Panc1 (cell line): ENCODE results near the gene FBXW11. TPM values are rescaled to one million over a fixed set of nuclear protein-coding genes. Genes with fewer than 3 reads are reported as not detected.

Source experiments
- ATAC-seq: fragments of 200-7000 bp; cut with Tn5 transposase; 2 replicates; pipeline ENCODE4 v1.9.1; 2020; ENCODE audit warnings: mild to moderate bottlenecking, moderate library complexity
- BruUV-seq: library from RNA; stranded (reverse); fragments of 400-500 nt; replicated peaks from 2 replicates; lab custom pipeline; 2021; lab: Mats Ljungman, UMichigan
- CTCF ChIA-PET: fragments of 300-600 bp; sonication (Branson Sonifier 250); formaldehyde crosslinking; loops from one replicate; lab custom pipeline; 2022; ENCODE audit warnings: antibody characterized with exemption; lab: Charles Lee
- POLR2A ChIA-PET: fragments of 300-600 bp; sonication (Branson Sonifier 250); formaldehyde crosslinking; loops from one replicate; lab custom pipeline; 2022; ENCODE audit warnings: antibody characterized with exemption; lab: Charles Lee
- DNase-seq: peaks from one replicate; pipeline ENCODE4 v3.0.0-alpha.2; 2010; ENCODE audit warnings: low read depth, low spot score
- H3K27ac ChIP-seq: 2 replicates; pipeline ENCODE4 v1.5.1; 2011; ENCODE audit warnings: mild to moderate bottlenecking, low read length, inconsistent platforms
- H3K27me3 ChIP-seq: fragments of 200-500 bp; sonication (Bioruptor generic); 2 replicates; pipeline ENCODE4 v1.6.0; 2014; ENCODE audit warnings: low read length, inconsistent platforms; ENCODE audit not compliant: control insufficient read depth, insufficient read depth
- H3K36me3 ChIP-seq: fragments of 200-500 bp; sonication (Bioruptor generic); 2 replicates; pipeline ENCODE4 v1.5.1; 2014; ENCODE audit warnings: inconsistent platforms, mild to moderate bottlenecking, low read length, moderate library complexity; ENCODE audit not compliant: control insufficient read depth, insufficient read depth
- H3K4me1 ChIP-seq: 2 replicates; pipeline ENCODE4 v1.5.1; 2011; ENCODE audit warnings: inconsistent platforms, mild to moderate bottlenecking, low read length, moderate library complexity; ENCODE audit not compliant: control insufficient read depth, insufficient read depth
- H3K4me3 ChIP-seq, 2 experiments: 2 replicates each; pipeline ENCODE4 v1.5.1; 2011 to 2012; ENCODE audit warnings: low read depth in 2 of 2, low read length in 2 of 2, mild to moderate bottlenecking in 2 of 2, inconsistent platforms in 1 of 2, moderate library complexity in 1 of 2
- H3K9me3 ChIP-seq: fragments of 200-500 bp; sonication (Bioruptor generic); 2 replicates; pipeline ENCODE4 v1.5.1; 2014; ENCODE audit warnings: low read depth, mild to moderate bottlenecking, inconsistent platforms, low read length, moderate library complexity; ENCODE audit not compliant: control insufficient read depth, insufficient read depth
- CTCF ChIP-seq: fragments of 450-650 bp; IDR thresholded peaks from 2 replicates; pipeline ENCODE4 v1.5.1; 2017; ENCODE audit warnings: mild to moderate bottlenecking
- POLR2AphosphoS5 ChIP-seq: IDR thresholded peaks from 2 replicates; pipeline ENCODE4 v1.6.1; 2012; ENCODE audit warnings: mild to moderate bottlenecking, low read depth, low read length, moderate library complexity
- REST ChIP-seq, 2 experiments: IDR thresholded peaks; 2 replicates each; pipeline ENCODE4 v1.6.1; 2011 to 2012; ENCODE audit warnings: low read depth in 2 of 2, control low read depth in 1 of 2, low read length in 1 of 2, mild to moderate bottlenecking in 1 of 2, moderate library complexity in 1 of 2; ENCODE audit not compliant: insufficient read depth in 1 of 2
- SIN3A ChIP-seq: IDR thresholded peaks from 2 replicates; pipeline ENCODE4 v1.6.1; 2012; ENCODE audit warnings: low read depth, mild to moderate bottlenecking, low read length, moderate library complexity, borderline replicate concordance; ENCODE audit not compliant: insufficient read depth
- TCF7L2 ChIP-seq: IDR thresholded peaks from 2 replicates; pipeline ENCODE4 v1.6.1; 2011; ENCODE audit warnings: mild to moderate bottlenecking, low read depth, low read length, inconsistent platforms
- in situ Hi-C: cut with HindIII; loops from 2 replicates; pipeline ENCODE4 v1.10.0; 2016; ENCODE audit warnings: low sequenced_read_pairs, low pct_unique_long_range_greater_than_20kb
- intact Hi-C: fragments of 100-400 bp; cut with micrococcal nuclease; formaldehyde crosslinking; loops from one replicate; pipeline ENCODE4 v1.10.0; 2022; ENCODE audit not compliant: unreplicated experiment
- total RNA-seq: library from RNA; stranded (reverse); gene quantifications from one replicate; pipeline ENCODE4 v1.2.1, GENCODE V29; 2021; ENCODE audit not compliant: unreplicated experiment

Gene FBXW11
- total RNA-seq, 1 experiment from 2014 or later: 111 TPM

GRCh38 chr5:172008111-172008455, 1.6 kb upstream of the FBXW11 start:
- Histone ChIP-seq H3K27ac (peak overlapping the region; percentile 99), H3K9me3 (no peaks in the 10 kb centered on the region), H3K4me3 (peak overlapping the region; percentile 99 to 100; a peak in 2 of 4 replicates), H3K36me3 (peaks cover 14% of the 10 kb centered on the region), H3K27me3 (no peaks in the 10 kb centered on the region), H3K4me1 (peaks cover 41% of the 10 kb centered on the region)
- ATAC-seq (no peak), DNase-seq (no peak)
- intact Hi-C loops: loop anchor here (5.0 kb wide), 1 partner anchor 81 kb away; no protein-coding TSS in a partner anchor
- BruUV-seq: no TSS peak
- in situ Hi-C loops: no loop called here
- POLR2A ChIA-PET: interaction anchor here (0.6 kb wide), 1 partner anchor 406 kb away, joined by 13 read pairs; no protein-coding TSS in a partner anchor
- CTCF ChIA-PET: interaction anchor here (0.6 to 1.5 kb wide), 2 partner anchors 10 to 100 kb away, joined by 3 read pairs; no protein-coding TSS in a partner anchor
- TF ChIP-seq CTCF (no peak), POLR2AphosphoS5 (no peak), TCF7L2 (no peak), REST (IDR thresholded peaks at IDR 0.05; ENCODE audit: insufficient read depth in 1 of 2, low read depth in 2 of 2, low read length in 1 of 2) (no peak), SIN3A (no peak)

- ATAC-seq: no peak; the same call in 1 of the 2 replicates
- TF ChIP-seq SIN3A (no peak), POLR2AphosphoS5 (no peak; the same call in 1 of the 2 replicates), REST (IDR thresholded peaks at IDR 0.05; ENCODE audit: insufficient read depth in 1 of 2, low read depth in 2 of 2, low read length in 1 of 2) (no peak), CTCF (no peak), TCF7L2 (no peak)
- in situ Hi-C loops (no loop called here), intact Hi-C loops (loop anchor here (5.0 kb wide), 1 partner anchor 80 kb away; no protein-coding TSS in a partner anchor)
- Histone ChIP-seq H3K27me3 (no peaks in the 10 kb centered on the region), H3K27ac (peak overlapping the region; percentile 99), H3K4me1 (peaks cover 45% of the 10 kb centered on the region), H3K4me3 (peak overlapping the region; percentile 99 to 100), H3K9me3 (no peaks in the 10 kb centered on the region), H3K36me3 (peaks cover 14% of the 10 kb centered on the region)
- TSS peak; percentile 98 for BruUV-seq
- DNase-seq: no peak
- CTCF ChIA-PET: interaction anchor here (0.6 to 2.9 kb wide), 7 partner anchors 10 to 375 kb away, joined by 3 to 21 read pairs (median 6); partner anchors contain the start of gene STK10
- POLR2A ChIA-PET: interaction anchor here (0.6 to 1.5 kb wide), 2 partner anchors 14 to 407 kb away, joined by 12 to 13 read pairs; no protein-coding TSS in a partner anchor
Observed at GRCh38 chr5:172007175-172008110, 1.0 kb upstream of the FBXW11 start.
